NT2/D1 (cell line): Measurements from ENCODE around the gene SMAD5.

Source experiments
- DNase-seq: peaks from one replicate; pipeline ENCODE4 v3.0.0-alpha.2; 2011; ENCODE audit warnings: low read depth, low spot score
- H3K27me3 ChIP-seq: 2 replicates; pipeline ENCODE4 v1.6.0; 2011; ENCODE audit warnings: mild to moderate bottlenecking; ENCODE audit not compliant: insufficient read length, insufficient read depth
- H3K36me3 ChIP-seq: 2 replicates; pipeline ENCODE4 v1.6.1; 2011; ENCODE audit warnings: mild to moderate bottlenecking, low read length, mixed read lengths; ENCODE audit not compliant: insufficient read depth, insufficient read length
- H3K4me1 ChIP-seq: 2 replicates; pipeline ENCODE4 v1.5.1; 2011; ENCODE audit not compliant: insufficient read depth, insufficient read length
- H3K4me3 ChIP-seq: 2 replicates; pipeline ENCODE4 v1.5.1; 2011; ENCODE audit warnings: low read depth; ENCODE audit not compliant: insufficient read length
- H3K9ac ChIP-seq: 2 replicates; pipeline ENCODE4 v1.6.0; 2011; ENCODE audit warnings: low read depth; ENCODE audit not compliant: insufficient read length
- H3K9me3 ChIP-seq: 2 replicates; pipeline ENCODE4 v1.5.1; 2011; ENCODE audit warnings: mild to moderate bottlenecking, low read length; ENCODE audit not compliant: insufficient read depth
- SUZ12 ChIP-seq: IDR thresholded peaks from 2 replicates; pipeline ENCODE4 v1.6.1; 2011; ENCODE audit not compliant: insufficient read length, insufficient read depth; ENCODE audit errors: extremely low read depth
- YY1 ChIP-seq: IDR thresholded peaks from 2 replicates; pipeline ENCODE4 v1.6.1; 2011; ENCODE audit not compliant: insufficient read length, insufficient read depth
- ZNF274 ChIP-seq: IDR thresholded peaks from 2 replicates; pipeline ENCODE4 v1.6.1; 2011; ENCODE audit warnings: mild to moderate bottlenecking, low read depth, low read length

Gene SMAD5

DNA sequence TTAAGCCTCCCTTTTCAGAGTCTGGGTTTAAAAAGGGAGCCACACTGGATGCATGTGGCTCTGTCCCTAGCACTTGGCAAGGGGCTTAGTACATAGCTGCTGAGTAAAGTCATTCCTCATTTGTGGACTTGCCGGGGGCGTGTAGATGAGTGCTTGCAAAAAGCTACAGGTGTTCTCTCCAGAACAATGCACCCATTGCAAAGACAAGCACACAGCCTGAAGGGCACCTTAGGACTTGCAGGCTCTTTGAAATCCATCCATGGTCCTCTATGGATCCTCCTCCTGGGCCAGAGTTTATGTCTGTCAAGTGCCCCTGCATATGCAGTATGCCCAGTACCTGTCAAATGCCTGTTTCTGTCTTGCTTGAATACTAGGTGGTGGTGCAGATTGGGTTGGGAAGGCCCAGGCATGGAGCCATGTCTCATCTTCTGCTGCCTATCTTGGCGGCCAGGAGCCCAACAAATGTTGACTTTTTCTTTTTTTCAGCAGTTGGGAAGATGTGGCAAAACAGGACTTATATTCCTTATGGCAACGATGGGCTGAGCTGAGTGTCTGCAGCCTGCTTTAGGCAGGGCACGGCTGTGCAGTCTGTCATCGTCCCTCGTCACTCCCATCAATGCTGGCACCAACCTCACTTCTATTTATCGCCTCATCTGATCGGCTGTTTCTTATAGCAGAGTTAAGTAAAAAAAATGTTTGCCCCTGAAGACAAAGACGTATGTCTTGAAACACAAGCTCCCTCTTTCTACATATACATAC lies 78.8 kb downstream of the SMAD5 start:
- no peak for DNase-seq

DNA sequence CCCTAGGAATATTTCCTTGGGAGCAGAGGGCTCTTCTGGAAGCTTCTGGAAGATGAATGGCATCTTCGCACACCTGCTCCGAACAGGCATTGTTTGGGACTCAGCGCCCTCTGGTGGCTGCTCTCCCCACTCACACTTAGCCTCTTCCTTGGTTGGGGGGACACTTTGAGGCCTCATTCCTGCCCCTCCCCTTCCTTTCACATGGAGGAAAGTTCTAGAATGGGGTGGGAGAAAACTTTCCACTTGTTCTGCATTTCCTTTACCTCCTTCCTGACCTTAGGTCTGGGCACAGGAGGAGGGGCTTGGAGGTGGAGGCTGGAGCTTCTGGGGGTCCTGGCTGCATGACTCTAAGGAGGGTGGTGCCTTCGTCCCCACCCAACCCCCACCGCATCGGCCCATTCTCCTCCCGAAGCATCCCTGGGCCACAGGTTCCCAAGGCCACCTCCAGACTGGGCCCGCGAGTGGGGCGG lies 79.6 kb downstream of the SMAD5 start:
- Histone ChIP-seq H3K9me3 (no peaks in the 10 kb centered on the region), H3K4me1 (peaks cover 4% of the 10 kb centered on the region), H3K4me3 (no peak overlapping the region), H3K9ac (no peak overlapping the region), H3K36me3 (no peaks in the 10 kb centered on the region), H3K27me3 (peaks cover 3% of the 10 kb centered on the region)
- TF ChIP-seq YY1 (no peak), ZNF274 (no peak), SUZ12 (no peak)
- no peak for DNase-seq

More for the DNA sequence above, 78.8 kb downstream of the SMAD5 start:
- Histone ChIP-seq H3K36me3 (no peaks in the 10 kb centered on the region), H3K27me3 (peaks cover 4% of the 10 kb centered on the region), H3K9ac (no peak overlapping the region), H3K9me3 (no peaks in the 10 kb centered on the region), H3K4me1 (peaks cover 4% of the 10 kb centered on the region), H3K4me3 (no peak overlapping the region)
- TF ChIP-seq YY1, result no peak
- no peak for TF ChIP-seq SUZ12
- TF ChIP-seq ZNF274, result no peak

DNA sequence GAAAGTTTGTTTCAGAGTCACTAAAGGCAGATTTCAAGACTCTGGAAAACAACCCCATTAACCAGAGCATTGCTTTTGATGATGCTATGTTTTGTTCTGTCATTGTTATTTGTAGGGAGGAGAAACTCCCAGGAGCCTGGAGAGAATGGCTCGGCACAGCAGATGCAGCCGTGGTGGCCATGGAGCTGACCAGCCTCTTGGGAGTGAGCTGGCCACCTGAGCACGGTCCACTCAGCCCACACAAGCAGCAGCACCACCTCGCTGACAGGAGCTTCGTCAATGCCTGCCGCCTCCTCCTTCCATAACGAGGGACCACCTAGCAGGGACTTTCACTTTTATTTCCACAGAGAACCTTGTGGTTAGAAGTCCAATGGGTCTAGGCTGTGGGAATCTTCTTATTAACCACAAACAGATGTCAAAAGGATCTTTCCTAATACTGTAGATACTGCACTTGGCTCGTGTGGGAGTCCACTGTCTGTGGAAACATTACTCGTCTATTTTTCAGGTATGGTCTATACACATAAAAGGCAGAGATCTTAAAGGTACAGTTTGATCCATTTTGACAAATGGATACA lies 81.4 kb downstream of the SMAD5 start:
- Histone ChIP-seq H3K27me3 (no peaks in the 10 kb centered on the region), H3K36me3 (no peaks in the 10 kb centered on the region), H3K4me1 (peaks cover 4% of the 10 kb centered on the region), H3K9ac (no peak overlapping the region), H3K9me3 (no peaks in the 10 kb centered on the region), H3K4me3 (no peak overlapping the region)
- DNase-seq, result no peak
- TF ChIP-seq ZNF274 (no peak), SUZ12 (no peak)

DNA sequence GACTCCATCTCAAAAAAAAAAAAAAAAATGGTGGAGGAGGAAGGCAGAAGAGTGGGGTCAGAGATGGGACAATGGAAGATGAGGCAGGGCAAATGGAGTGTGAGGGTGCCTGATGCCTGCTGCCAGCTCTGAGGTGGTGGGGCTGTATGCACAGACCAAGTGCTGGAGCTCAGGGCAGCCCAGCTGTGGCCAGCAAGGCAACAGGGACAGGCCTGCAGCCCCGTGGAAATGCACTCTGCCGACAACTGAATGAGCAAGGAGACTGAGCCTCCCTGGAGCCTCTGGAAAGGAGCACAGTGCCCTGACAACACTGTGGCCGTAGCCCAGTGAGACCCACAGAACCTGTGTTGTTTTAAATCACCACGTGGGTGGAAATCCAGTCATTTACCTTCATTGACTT lies 83.2 kb downstream of the SMAD5 start:
- TF ChIP-seq YY1 (no peak), ZNF274 (no peak), SUZ12 (no peak)
- Histone ChIP-seq H3K36me3 (no peaks in the 10 kb centered on the region), H3K4me3 (no peak overlapping the region), H3K4me1 (no peaks in the 10 kb centered on the region), H3K27me3 (no peaks in the 10 kb centered on the region), H3K9me3 (no peaks in the 10 kb centered on the region; the same call in 1 of the 2 replicates), H3K9ac (no peak overlapping the region)
- DNase-seq, result no peak

DNA sequence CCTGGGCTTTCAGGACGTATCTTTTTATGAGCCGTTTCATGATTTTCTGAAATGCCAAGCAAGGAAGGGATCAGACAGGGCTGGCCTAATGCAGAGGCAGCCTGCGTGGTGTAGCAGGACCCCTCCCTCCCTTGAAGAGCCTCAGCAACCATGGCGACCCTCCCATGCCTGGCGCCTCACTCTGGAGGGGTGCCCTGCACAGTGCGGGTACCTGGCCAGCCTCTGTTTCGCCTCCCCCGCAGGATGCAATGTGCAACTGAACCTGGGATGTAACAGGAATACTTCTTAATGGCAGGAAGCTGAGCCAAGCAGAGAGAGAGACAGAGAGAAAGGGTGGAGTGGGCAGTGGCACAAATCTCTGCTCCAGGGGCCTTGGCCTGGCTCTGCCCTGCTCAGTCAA lies 83.6 kb downstream of the SMAD5 start:
- H3K9ac ChIP-seq, result no peak overlapping the region
- TF ChIP-seq SUZ12 (no peak), YY1 (no peak), ZNF274 (no peak)
- no peaks in the 10 kb centered on the region for H3K27me3 ChIP-seq
- DNase-seq, result no peak
- H3K4me1 ChIP-seq, result no peaks in the 10 kb centered on the region
- no peak overlapping the region for H3K4me3 ChIP-seq
- peaks cover 4% of the 10 kb centered on the region for H3K9me3 ChIP-seq
- no peaks in the 10 kb centered on the region for H3K36me3 ChIP-seq

DNA sequence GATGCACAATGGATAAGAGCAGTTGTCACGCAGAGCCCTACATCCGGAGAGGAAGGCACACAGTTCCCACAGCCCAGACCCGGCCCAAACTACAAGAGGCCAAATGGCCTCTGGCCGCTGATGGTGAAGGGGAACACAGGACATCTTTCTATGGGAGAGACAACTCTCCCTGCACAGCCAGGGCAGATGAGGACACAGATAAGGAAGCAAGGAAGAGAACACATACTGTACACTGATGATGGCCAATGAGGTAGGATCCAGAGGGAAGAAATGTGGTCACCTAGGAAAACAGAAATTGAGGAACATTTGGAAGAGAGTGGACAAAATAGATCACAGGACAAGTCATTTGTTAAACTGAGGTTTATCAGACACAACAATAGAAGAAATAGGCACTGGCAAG lies 88.7 kb downstream of the SMAD5 start:
- Histone ChIP-seq H3K4me1 (no peaks in the 10 kb centered on the region), H3K4me3 (no peak overlapping the region), H3K9ac (no peak overlapping the region), H3K9me3 (peaks cover 8% of the 10 kb centered on the region), H3K36me3 (no peaks in the 10 kb centered on the region), H3K27me3 (no peaks in the 10 kb centered on the region)
- TF ChIP-seq ZNF274, result peak; percentile 52; the same call in 1 of the 2 replicates
- TF ChIP-seq YY1, result no peak
- DNase-seq, result no peak

DNA sequence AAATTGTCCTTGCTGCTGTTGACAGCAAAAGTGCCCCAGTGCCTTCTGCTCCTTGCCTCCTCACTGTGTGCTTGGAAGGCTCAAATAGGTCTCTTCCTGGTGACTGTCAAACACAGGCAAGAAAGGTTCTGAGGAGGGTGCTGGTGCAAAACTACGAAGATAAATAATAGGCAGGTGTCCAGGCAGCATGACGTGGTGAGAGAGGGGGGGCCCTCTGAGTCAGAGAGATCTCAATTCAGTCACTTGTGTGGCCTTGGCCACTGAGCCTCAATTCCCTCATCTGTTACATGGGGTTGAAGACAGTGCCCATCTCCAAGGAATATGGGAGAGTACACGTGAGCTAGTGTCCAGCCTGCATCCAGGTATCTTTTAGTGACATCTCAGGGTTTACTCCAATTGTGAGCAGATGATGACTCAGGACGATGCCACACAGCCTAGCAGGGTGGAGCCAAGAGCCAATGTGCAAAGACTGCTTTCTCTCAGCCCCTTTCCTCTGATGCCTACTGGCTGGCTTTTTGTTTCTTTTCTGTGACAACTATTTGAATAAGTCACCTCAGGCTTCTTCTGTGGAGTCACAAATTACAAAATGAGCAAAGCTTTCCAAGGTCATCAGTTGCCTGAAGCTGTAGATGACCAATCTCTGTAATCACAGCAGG lies 90.1 kb downstream of the SMAD5 start:
- no peaks in the 10 kb centered on the region for H3K4me1 ChIP-seq
- no peak for DNase-seq
- H3K9ac ChIP-seq, result no peak overlapping the region
- H3K9me3 ChIP-seq, result peaks cover 8% of the 10 kb centered on the region
- H3K27me3 ChIP-seq, result no peaks in the 10 kb centered on the region
- no peak overlapping the region for H3K4me3 ChIP-seq
- no peak for TF ChIP-seq YY1
- no peak for TF ChIP-seq SUZ12
- no peak for TF ChIP-seq ZNF274
- no peaks in the 10 kb centered on the region for H3K36me3 ChIP-seq
